SU-DHL-6 (cell line): ENCODE results near the gene SLC25A26.

Experiments used
- H2AFZ ChIP-seq: fragments of 200-600 bp; sonication (generic); 2 replicates; pipeline ENCODE4 v1.6.1; 2014; ENCODE audit warnings: low read depth, mild to moderate bottlenecking, moderate library complexity, mixed read lengths, antibody characterized with exemption, low read length; ENCODE audit not compliant: severe bottlenecking
- H3F3A ChIP-seq: fragments of 200-600 bp; shearing (Covaris generic); 2 replicates; pipeline ENCODE4 v1.6.0; 2016; ENCODE audit warnings: antibody characterized with exemption, mild to moderate bottlenecking; ENCODE audit not compliant: insufficient read depth
- H3K27ac ChIP-seq: fragments of 200-600 bp; sonication (generic); 2 replicates; pipeline ENCODE4 v1.5.1; 2016; ENCODE audit warnings: low read depth, mild to moderate bottlenecking, low read length, moderate library complexity, mixed read lengths
- H3K27me3 ChIP-seq: fragments of 200-600 bp; sonication (generic), shearing (Covaris generic); 2 replicates; pipeline ENCODE4 v1.6.0; 2014; ENCODE audit warnings: mild to moderate bottlenecking, low read length
- H3K36me3 ChIP-seq: fragments of 200-600 bp; sonication (generic); 2 replicates; pipeline ENCODE4 v1.6.1; 2014; ENCODE audit warnings: mild to moderate bottlenecking, low read length, mixed read lengths
- H3K4me2 ChIP-seq: fragments of 300-600, 200-600 bp; shearing (Covaris generic), sonication (generic); 2 replicates; pipeline ENCODE4 v1.6.0; 2014; ENCODE audit warnings: low read length, low read depth, mild to moderate bottlenecking; ENCODE audit not compliant: poor library complexity, severe bottlenecking
- H3K4me3 ChIP-seq: fragments of 200-600 bp; sonication (generic); 2 replicates; pipeline ENCODE4 v1.5.1; 2014; ENCODE audit warnings: antibody characterized with exemption, low read length, mild to moderate bottlenecking, mixed read lengths; ENCODE audit not compliant: insufficient read depth, poor library complexity, severe bottlenecking
- H3K79me2 ChIP-seq: fragments of 200-600 bp; sonication (generic); 2 replicates; pipeline ENCODE4 v1.6.1; 2014; ENCODE audit warnings: mild to moderate bottlenecking, low read length, moderate library complexity; ENCODE audit not compliant: insufficient read depth
- H3K9ac ChIP-seq: fragments of 200-600 bp; sonication (generic); 2 replicates; pipeline ENCODE4 v1.7.0; 2014; ENCODE audit warnings: mild to moderate bottlenecking, low read length
- H3K9me2 ChIP-seq: fragments of 200-600 bp; sonication (generic); replicated peaks from 2 replicates; pipeline ENCODE4 v1.6.1; 2014; ENCODE audit warnings: low read length; ENCODE audit not compliant: insufficient read depth
- H3K9me3 ChIP-seq: fragments of 200-600 bp; sonication (generic); 2 replicates; pipeline ENCODE4 v1.6.1; 2014; ENCODE audit warnings: low read length, mixed read lengths; ENCODE audit not compliant: insufficient read depth
- H4K20me1 ChIP-seq: fragments of 200-600 bp; sonication (generic); 2 replicates; pipeline ENCODE4 v1.6.1; 2014; ENCODE audit warnings: low read depth, mild to moderate bottlenecking, antibody characterized with exemption, low read length, moderate library complexity, mixed read lengths
- EZH2phosphoT487 ChIP-seq: fragments of 200-600 bp; sonication (generic), shearing (Covaris generic); conservative IDR thresholded peaks from 2 replicates; pipeline ENCODE4 v1.6.1; 2018; ENCODE audit warnings: mild to moderate bottlenecking, antibody characterized with exemption, low read length, moderate library complexity, mixed read lengths
- TF ChIP-seq, protein P1 (sequence below): fragments of 200-600 bp; sonication (generic); IDR thresholded peaks from one replicate; pipeline ENCODE4 v1.5.1; 2017; ENCODE audit warnings: antibody characterized with exemption, mild to moderate bottlenecking, low read length, moderate library complexity; ENCODE audit not compliant: insufficient read depth, poor library complexity, severe bottlenecking

Gene SLC25A26

DNA sequence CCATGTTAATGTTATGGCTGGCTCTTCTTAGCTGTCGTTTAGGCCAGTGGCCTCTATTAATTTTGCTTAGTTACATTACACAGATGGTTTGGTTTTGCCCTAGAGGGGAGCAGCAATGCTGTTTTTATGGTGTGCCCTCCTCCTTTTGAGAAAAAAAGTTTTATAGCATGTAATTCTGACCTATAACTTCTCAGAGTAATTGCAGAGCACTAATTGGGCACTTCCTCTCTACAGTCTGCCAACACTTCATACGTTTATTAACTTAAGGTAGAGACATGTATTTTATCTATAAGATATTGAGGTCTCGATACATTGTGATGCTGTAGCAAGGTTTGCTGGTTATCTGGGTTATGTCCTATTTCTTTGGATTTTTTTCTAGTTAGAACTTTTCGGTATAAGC, 12.2 kb downstream of the SLC25A26 start:
- TF ChIP-seq EZH2phosphoT487: no peak
- TF ChIP-seq, protein P1, sequence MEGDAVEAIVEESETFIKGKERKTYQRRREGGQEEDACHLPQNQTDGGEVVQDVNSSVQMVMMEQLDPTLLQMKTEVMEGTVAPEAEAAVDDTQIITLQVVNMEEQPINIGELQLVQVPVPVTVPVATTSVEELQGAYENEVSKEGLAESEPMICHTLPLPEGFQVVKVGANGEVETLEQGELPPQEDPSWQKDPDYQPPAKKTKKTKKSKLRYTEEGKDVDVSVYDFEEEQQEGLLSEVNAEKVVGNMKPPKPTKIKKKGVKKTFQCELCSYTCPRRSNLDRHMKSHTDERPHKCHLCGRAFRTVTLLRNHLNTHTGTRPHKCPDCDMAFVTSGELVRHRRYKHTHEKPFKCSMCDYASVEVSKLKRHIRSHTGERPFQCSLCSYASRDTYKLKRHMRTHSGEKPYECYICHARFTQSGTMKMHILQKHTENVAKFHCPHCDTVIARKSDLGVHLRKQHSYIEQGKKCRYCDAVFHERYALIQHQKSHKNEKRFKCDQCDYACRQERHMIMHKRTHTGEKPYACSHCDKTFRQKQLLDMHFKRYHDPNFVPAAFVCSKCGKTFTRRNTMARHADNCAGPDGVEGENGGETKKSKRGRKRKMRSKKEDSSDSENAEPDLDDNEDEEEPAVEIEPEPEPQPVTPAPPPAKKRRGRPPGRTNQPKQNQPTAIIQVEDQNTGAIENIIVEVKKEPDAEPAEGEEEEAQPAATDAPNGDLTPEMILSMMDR: no peak
- H3K9me2 ChIP-seq: no peaks in the 10 kb centered on the region
- no peak overlapping the region for H3K4me2 ChIP-seq
- no peak overlapping the region for H3K27ac ChIP-seq
- H3F3A ChIP-seq: no peaks in the 10 kb centered on the region
- no peak overlapping the region for H2AFZ ChIP-seq
- H3K4me3 ChIP-seq: no peak overlapping the region
- H3K9me3 ChIP-seq: no peaks in the 10 kb centered on the region
- H3K27me3 ChIP-seq: no peaks in the 10 kb centered on the region
- H3K79me2 ChIP-seq: peaks cover 14% of the 10 kb centered on the region
- no peak overlapping the region for H3K9ac ChIP-seq
- no peaks in the 10 kb centered on the region for H4K20me1 ChIP-seq
- no peaks in the 10 kb centered on the region for H3K36me3 ChIP-seq

- Histone ChIP-seq H3K27me3 (no peaks in the 10 kb centered on the region), H3K4me2 (no peak overlapping the region), H3F3A (no peaks in the 10 kb centered on the region), H3K79me2 (peaks cover 7% of the 10 kb centered on the region), H3K9me3 (no peaks in the 10 kb centered on the region; the same call in 1 of the 2 replicates), H3K36me3 (no peaks in the 10 kb centered on the region), H3K27ac (no peak overlapping the region), H2AFZ (no peak overlapping the region), H3K9me2 (no peaks in the 10 kb centered on the region), H3K4me3 (no peak overlapping the region), H4K20me1 (no peaks in the 10 kb centered on the region), H3K9ac (no peak overlapping the region)
- TF ChIP-seq, protein P1: no peak
- no peak for TF ChIP-seq EZH2phosphoT487
Measured at GRCh38 chr3:66236281-66236680, 15.5 kb downstream of the SLC25A26 start.

- Histone ChIP-seq H3K9me2 (no peaks in the 10 kb centered on the region), H4K20me1 (no peaks in the 10 kb centered on the region), H3K36me3 (no peaks in the 10 kb centered on the region), H2AFZ (no peak overlapping the region), H3F3A (no peaks in the 10 kb centered on the region), H3K79me2 (peaks cover 2% of the 10 kb centered on the region), H3K27me3 (no peaks in the 10 kb centered on the region), H3K4me3 (no peak overlapping the region), H3K4me2 (no peak overlapping the region), H3K9ac (no peak overlapping the region), H3K9me3 (no peaks in the 10 kb centered on the region; the same call in 1 of the 2 replicates), H3K27ac (no peak overlapping the region)
- TF ChIP-seq, protein P1: no peak
- TF ChIP-seq EZH2phosphoT487: no peak
Measured at GRCh38 chr3:66237552-66237951, 16.8 kb downstream of the SLC25A26 start.
